HG02571 (cell line): ENCODE results near the gene CNN3.

Experiments
- ATAC-seq: cut with Tn5 transposase; IDR thresholded peaks from one replicate; pipeline ENCODE4 v1.9.1; 2021; ENCODE audit warnings: mild to moderate bottlenecking, moderate library complexity; ENCODE audit not compliant: unreplicated experiment

The CNN3 gene

DNA sequence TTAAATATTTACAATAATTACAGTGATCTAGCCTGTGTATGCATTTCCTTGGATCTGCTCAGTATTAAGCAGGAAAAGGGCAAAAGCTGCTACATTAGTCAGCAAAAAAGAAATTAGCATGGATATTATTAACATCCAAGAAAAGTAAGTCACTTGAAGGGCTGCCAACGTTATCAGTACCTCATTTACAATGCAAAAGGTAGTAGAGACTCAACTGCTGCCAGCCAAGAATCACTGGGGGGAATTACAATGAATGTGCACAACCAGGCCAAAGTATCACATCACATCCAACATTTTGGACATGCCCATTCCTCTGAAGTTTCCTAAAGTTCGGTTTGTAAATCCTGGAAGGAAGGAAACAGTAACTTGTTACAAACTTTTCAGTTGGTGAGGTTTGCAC lies 1.9 kb downstream of the CNN3 start:
- no peak for ATAC-seq

DNA sequence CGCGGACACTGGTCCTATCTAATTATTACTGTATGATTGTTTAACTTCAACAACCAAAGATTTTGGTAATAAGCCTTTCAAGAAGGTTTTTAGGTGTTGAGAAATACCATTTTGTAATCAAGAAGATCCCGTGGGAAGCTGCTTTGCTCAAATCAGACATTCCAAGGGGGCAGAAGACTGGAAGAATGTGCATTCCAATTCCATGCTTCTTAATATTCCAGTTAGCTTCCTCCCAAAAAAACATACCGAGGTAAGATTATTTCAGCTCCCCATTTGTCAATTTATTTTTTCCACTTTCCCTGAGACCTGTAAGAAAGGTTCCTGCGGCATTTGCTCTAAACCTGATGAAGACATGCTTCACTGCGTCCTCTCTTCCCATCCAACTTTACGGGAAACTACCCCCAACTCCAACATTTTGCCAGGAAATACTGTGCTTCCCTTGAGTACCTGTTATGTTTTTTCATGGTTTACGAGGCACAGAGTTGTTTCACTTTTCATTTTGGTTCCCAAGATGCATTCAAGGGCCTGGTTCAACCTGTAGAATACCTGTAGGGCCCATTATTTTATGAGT lies 4.1 kb downstream of the CNN3 start:
- ATAC-seq: no peak

DNA sequence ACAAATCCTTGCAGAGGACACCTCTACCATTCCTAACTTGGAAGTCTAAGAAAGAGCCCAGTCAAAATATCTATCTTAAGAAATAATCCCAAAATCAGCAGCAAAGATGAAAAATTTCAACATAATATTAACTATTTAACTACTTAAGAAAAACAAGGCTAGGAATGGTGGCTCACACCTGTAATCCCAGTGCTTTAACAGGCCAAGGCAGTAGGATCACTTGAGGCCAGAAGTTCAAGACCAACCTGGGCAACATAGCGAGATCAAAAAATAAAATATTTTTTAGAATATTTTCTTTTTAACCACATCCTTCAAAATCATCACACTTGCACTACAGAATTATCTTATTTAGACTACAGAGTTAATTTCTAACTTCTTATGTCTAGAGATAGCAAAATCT lies 4.9 kb downstream of the CNN3 start:
- no peak for ATAC-seq

DNA sequence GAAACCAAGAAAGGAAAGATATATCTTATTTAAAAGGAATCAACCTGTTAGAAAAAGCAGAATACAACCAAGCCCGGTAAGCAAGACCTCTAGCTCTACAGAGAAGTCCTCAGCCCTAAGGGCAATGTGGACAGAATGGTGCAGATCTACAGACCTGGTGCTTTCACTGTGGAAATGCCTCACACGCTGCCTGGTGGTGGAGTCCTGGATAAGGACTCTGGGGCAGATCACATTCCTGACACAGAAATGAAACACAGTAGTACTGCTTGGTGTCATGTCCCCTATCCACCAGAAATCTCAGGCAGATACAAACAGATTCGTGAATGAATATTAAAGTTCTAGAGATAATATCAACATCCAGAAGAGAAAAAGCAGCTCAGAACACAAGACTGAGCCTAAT lies 6.8 kb downstream of the CNN3 start:
- no peak for ATAC-seq

DNA sequence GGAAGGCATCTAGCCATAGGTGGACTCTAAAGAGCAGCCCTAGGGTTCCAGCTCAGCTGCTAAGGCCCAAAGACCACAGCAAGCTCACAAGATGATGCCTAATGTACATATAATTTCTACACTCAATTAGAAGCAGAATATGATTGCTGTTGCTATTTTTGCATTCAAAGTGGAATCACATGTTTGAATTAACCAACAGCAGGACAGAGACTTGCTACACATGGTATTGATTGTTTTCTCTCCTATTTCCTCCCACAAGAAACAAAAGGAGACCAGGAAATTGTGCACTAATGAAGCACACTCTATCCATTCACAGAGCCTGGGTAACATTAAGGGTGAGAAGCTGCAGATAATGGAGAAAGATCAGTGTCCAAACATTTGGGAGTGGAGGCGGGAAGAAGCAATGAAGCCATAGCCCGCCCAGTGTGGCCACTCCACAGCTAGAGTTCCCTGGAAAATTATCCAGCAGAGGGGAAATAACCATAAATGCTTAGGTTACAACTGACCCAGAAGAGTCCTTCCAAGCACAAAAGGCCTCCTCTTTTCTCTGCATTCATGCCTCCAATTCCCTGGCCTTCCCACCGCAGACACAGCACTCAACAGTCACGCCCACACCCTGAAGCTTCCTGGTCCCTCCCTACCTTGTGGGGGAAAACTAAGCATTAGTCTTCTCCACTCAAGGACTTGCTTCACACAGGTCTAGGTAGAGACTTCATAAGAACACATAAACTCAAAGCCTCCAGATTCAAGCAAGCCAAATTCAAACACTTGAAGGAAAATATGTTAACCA lies 7.5 kb downstream of the CNN3 start:
- ATAC-seq: no peak

DNA sequence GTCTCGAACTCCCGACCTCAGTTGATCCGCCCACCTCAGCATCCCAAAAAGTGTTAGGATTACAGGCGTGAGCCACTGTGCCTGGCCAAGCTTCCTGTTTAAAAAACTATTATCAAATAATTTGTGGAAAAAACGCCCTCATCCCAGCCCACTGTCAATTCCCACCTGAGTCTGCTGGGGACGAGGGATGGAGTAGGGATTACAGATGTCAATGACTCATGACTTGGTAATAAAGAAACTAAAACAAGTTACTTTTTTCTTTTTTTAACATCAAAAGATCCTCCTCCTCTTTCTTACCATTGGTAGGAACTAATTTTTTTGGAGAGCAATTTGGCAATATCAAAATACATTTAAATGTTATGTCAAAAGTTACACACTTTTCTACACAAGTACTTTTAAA lies 9.7 kb downstream of the CNN3 start:
- no peak for ATAC-seq

DNA sequence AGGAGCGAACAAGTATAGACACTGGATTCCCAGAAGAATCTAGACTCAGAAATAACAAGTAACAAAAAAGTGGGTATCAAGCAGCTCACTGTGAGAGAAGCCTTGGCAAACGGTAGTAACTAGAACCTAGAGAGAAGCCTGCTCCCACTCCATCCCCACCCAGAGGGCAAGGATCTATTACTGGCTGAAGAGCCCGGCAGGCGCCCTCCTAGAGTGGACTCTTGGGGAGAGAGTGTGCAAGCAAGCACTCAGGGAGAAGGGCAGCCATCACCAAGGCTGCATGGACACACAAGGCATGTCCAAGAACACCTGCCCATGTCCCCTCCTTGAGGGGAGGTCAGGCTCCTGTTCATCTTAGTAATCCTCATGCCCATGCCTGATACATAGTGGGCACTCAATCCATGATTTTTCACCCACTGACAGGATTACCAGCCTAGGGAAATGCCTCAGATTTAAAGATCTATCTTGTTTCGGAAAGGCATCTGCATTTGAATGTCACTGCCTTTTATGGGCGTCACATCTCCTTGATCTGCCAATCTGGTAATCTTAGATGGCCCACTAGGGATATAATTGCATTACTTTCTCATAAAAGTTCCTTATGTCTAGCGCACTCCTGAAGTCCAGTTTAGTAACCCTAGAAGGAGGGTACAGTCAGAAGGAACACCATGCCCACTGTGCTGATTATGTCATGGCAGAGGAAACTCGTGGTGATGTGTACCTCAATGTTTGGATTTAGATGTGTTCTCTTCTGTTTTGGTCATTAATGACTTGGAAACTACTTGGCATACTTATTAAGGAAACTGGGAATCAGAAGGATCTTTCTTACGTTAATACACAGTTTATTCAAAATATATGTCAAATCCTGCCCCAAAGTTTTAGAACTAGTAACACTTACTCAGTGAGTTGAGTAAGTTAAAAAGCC lies 14.4 kb downstream of the CNN3 start:
- no peak for ATAC-seq

DNA sequence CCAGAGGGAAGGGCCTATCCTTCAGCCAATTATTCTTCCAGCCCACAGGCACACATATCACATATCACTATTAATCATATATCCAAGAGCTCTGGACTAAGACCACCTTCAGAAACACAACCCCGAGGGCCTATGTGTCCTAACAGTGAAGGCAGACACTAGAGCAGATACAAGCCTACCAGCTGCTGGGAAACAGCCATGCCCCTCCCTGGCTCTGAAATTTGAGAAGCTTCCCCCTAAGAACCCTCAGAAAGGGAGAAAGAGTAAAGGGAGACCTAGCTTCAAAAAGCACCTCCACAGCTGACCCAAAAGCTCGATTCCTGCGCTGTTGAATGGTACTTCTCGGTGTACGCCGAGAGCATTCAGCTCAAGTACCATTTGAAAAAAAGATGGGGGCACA lies 17.4 kb downstream of the CNN3 start:
- no peak for ATAC-seq

DNA sequence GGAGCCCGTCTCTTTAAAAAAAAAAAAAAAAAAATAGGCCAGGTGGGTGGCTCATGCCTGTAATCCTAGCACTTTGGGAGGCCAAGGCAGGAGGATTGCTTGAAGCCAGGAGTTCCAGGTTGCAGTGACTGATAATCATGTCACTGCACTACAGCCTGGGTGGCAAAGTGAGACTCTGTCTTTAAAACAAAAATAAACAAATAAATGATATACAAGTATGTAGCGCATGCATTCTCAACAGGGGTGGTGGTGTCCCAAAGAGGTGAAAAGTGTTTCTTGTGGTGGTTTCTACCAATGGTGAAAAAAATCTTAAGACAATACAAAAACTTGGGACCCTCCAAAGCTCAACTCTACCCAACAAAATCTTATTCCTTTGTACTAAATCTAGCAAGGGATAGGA lies 17.9 kb downstream of the CNN3 start:
- ATAC-seq: no peak

DNA sequence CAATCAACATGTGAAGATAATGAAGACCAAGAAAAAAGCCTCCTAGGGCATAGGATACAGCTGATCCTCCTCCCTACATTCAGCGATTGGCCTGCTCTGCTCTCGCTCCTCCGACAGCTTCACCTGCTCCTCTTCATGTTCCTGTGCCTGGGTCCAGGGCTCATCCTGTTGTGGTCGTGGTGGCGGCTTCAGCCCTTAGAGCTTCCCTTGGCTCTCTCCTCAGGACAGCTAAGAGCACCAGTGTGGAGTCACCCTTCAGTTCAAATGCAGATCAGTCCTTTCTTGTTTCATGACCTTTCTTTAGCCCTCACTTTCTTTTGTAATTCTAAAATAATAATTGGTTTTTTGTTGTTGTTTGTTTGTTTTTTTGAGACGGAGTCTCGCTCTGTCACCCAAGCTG lies 18.7 kb downstream of the CNN3 start:
- no peak for ATAC-seq

DNA sequence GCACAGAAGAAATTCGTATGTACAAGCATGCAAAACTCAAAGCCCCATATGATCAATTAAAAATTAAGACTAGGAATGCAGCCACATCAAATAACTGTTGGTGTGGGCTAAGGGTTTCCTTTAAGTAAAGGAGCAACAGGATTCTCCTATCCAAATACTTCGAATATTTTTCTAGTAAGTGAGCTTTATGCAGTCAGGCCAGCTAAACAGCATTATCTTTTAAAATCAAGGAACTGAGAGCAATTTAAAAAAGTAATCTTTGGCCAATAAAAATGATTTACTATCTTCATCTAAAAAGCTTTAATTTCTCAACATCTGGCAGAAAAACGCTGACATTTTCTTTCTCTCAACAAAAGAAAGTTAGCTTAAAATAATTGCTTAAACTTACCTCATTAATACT lies 19.8 kb downstream of the CNN3 start:
- ATAC-seq: no peak

DNA sequence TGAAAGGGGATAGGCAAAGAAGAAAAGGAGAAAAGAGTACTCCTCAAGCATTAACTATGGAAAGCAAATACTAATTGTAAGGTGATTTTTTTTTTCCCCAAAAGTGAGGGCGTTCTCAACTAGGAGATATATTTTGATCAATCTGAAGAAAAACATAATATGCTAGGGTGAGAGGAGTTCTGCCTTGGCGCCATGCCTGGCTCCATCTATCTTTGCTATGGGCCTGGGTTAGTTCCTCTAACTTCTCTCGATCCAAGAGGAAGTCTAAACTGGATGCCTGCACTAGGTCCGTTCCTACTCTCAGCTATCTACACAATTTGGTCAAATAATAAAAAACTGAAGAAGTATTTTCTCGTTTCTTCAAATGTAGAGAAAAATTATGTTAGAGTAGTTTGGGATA lies 20.5 kb downstream of the CNN3 start:
- ATAC-seq: no peak

DNA sequence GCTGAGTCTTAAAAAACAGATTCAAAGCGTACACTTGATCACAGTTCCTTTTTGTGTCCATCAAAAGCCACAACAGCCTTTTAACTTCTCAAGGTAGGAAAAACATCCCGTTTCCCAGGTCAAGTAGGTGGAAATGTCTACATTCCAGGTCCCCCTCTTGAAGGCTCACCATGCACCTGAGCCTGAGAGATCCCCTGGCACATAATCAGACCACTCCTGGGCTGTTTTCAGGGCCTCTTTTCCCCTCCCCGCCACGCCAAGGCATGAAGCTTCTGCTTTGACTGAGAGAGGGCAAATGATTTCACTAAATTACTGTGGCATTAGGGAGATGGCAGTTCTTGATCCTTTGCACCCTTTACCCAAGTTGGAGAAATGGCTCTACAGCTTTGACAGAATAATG lies 21.7 kb downstream of the CNN3 start:
- ATAC-seq: no peak

DNA sequence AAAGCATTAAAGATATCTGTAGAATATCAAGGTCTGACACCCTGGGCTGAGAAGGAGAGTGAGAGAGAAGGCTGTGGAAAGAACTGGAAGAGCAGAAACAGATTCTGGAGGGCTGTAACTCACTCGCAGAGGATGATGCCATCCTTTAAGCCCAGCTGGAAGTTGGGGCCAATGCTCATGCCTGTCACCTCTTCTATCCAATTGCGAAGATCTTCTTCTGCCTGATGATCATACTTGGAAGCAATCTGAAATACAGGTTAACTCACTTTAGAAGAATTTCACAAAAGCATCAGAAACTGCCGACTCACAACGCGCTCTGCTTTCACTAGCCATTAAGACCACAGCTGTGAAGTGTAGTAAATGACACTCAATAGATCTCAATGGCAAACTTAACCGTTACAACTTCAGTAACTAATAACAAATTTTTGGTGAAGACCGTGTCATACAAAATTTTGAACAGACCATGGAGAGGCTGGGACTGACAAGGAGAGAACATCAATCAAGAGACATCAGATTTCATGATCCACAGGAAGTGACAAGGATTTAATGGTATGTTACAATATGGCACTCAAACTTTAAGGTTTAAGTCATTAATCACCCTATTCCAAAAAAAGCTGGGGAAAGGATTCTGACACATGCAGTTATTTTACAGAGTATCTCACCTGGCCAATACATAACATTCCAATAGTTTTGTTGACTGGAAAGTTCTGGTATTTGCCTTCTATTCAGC lies 23.5 kb downstream of the CNN3 start:
- no peak for ATAC-seq

DNA sequence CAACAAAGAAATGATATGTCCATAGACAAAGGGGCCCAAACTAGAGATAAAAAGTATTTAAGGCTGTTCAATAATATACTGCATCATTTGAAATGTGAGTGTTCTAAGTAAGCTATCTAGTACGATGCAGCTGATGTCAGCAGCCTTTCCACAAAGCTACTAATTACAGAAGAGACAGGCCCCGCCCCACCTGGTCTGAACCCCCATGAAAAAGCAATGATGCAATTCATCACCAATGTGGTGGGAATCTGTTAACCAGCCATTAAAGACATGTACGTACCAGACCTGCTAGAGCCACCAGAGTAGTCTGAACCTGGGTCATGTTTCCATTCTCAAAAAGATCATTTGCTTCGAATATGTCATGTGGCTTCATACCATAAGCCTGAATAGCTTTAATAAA lies 25.1 kb downstream of the CNN3 start:
- no peak for ATAC-seq

DNA sequence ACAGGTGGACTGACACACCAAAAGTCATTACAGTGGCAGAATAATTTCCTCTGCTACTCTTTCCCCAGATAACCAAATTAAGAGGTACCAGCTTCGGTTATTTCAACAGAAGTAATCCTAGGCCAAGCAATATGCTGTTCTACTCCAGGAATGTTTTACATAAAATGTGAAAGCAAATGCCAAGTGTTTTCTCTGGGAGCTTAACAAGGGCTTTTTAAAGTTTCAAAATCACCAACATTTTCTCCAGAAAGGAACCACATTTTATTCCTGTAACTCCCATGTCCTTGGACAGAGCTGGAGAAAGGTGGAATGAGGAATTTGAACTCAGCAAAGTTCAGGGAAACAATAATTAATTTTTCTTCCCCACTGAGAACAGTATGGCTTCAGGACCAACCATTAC lies 27.2 kb downstream of the CNN3 start:
- no peak for ATAC-seq

DNA sequence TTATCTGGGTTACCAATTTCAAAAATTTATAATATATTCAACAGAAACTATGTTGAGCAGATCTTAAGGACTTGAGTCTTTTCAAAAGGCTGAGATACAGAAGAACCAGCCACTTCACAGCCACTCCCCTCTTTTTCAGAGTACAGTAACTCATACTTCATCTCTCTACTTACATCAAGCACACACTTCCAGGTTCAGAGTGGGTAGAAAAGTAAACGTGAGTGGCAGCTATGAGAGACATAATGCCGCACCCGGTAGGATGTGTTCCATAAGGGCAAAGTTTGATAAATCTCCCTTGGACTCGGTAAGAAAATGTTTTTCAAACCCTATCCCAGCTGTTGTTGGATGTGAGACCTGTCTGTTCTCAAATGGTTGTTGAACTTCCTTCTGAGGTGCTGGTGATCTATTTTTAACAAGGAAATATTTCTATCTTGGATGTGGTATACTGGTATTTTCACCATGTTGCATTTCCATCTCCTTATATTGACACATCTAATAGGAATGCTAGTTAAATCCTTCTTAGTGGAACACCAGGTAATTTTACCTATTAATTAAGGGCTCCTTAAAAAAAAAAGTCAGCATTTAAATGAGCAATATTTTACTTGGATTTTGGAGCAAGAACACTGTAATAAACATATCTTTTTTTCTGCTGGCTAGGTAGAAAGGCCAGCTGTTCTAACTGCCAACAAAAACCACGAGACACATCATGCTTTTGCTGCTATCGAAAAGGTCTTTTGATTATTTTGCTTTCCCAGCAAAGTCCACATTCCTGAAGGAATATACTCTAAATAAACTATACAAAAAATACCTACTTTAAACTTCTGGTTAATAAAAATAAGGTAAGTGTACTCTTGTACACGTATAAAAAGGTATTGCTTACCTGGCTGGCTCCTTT lies 28.2 kb downstream of the CNN3 start:
- no peak for ATAC-seq

DNA sequence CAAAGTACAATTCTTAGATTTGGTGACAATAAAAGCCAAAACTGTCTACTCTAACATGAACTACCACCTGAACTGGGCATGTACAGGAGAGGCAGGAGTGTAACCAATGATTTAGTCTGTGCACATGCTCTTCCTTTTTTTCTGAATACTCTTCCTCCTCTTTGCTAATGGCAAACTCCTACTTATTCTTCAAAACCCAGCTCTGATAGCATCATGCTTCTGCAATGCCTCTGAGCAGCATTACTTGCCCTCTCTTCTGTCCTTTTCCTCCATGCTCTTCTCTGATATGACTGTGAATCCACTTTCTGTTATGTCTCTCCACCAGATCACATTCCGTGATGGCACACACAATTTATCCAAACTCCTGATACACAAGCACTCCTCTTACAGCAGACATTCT lies 31.4 kb downstream of the CNN3 start:
- no peak for ATAC-seq

DNA sequence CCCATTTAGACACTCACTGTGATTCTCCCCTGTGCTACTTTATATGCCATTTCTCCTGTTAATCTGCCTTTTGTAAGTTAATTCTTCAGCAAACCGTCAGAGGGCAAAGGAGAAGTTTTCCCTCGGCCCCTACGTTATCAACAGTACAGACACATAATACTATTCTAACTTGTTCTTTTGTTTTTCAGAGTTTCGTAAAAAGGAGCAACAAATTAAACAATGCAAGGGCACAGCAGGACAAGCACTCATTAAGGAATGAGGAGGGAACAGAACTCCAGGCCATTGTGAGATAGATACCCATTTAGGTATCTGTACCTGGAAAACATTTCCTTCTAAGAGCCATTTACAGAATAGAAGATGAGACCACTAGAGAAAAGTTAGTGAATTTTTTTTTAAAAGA lies 32.3 kb downstream of the CNN3 start:
- no peak for ATAC-seq

DNA sequence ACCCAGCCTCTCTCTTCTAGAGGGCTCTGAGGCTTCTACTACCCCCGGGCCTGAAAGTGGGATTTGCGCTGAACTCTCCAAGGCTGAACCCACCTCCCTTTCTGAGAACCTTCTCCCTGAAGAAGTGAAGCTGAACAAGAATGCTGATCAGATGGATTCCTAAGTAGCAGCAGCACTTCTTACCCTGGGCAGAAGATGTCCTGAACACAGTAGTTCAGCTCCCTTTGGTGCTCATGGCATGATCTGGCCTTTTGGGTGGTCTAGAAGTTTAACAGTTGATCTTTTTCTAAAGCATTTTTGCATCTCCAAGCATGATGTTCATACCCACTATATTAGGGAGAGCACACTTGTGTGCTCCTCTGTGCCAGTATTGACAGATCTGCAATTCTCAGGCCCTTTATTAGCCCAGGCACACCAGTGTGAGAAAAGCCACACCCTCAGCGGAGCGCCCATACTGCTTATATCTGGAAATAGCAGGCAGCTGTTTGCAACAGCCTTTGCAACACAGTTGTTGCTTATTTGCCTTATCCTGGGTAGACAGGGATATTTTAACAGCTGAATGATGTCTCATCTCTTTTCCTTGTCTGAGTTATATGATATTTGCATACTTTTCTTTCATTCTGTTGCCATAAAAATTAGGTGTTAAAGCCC lies 34.2 kb downstream of the CNN3 start:
- ATAC-seq: no peak
